K562 (cell line): ENCODE data around the gene FKBP9. TPM values are rescaled to one million over a fixed set of nuclear protein-coding genes. Genes with fewer than 3 reads are reported as not detected.

Experiments used
- ATF3 ChIP-seq, 2 experiments: fragments of 450-650 bp in 1 of 2; sonication (generic) in 1 of 2; formaldehyde crosslinking in 1 of 2; IDR thresholded peaks in 1 of 2; conservative IDR thresholded peaks in 1 of 2; 2 replicates each; pipeline versions ENCODE4 v1.6.1 to v1.8.1; 2016 to 2023; ENCODE audit warnings: mild to moderate bottlenecking in 2 of 2, moderate library complexity in 2 of 2, inconsistent platforms in 1 of 2, missing genetic modification reagents in 1 of 2
- FOXJ3 ChIP-seq: sonication (generic); formaldehyde crosslinking; IDR thresholded peaks from 2 replicates; pipeline ENCODE4 v1.4.0; 2020; ENCODE audit warnings: mild to moderate bottlenecking, missing genetic modification reagents
- FOXK1 ChIP-seq: sonication (generic); formaldehyde crosslinking; IDR thresholded peaks from 2 replicates; pipeline ENCODE4 v1.8.0; 2022; ENCODE audit warnings: missing genetic modification reagents, mild to moderate bottlenecking, borderline replicate concordance
- GABPB1 ChIP-seq: sonication (generic); formaldehyde crosslinking; IDR thresholded peaks from 2 replicates; pipeline ENCODE4 v1.8.0; 2022; ENCODE audit warnings: mild to moderate bottlenecking, missing genetic modification reagents
- HIVEP1 ChIP-seq: fragments of 250-450 bp; sonication (Bioruptor Pico); IDR thresholded peaks from 2 replicates; pipeline ENCODE4 v1.4.0; 2020; ENCODE audit warnings: mild to moderate bottlenecking
- NCOA2 ChIP-seq, 2 experiments: fragments of 450-650 bp; IDR thresholded peaks; 2 replicates each; pipeline ENCODE4 v1.6.1; 2018; ENCODE audit warnings: mild to moderate bottlenecking in 2 of 2, moderate library complexity in 1 of 2; ENCODE audit not compliant: partially characterized antibody in 2 of 2
- NFATC3 ChIP-seq: fragments of 450-650 bp; IDR thresholded peaks from 2 replicates; pipeline ENCODE4 v1.6.1; 2017; ENCODE audit warnings: mild to moderate bottlenecking
- POU5F1 ChIP-seq: fragments of 150-350 bp; IDR thresholded peaks from 2 replicates; pipeline ENCODE4 v1.6.1; 2014; ENCODE audit warnings: borderline replicate concordance, low read length, low read depth, mild to moderate bottlenecking; ENCODE audit not compliant: partially characterized antibody
- PTBP1 ChIP-seq: fragments of 200-400 bp; formaldehyde crosslinking; IDR thresholded peaks from 2 replicates; pipeline ENCODE4 v1.6.1; 2017; ENCODE audit warnings: low read depth, low read length
- TAL1 ChIP-seq: fragments of 450-650 bp; IDR thresholded peaks from 2 replicates; pipeline ENCODE4 v1.6.1; 2016; ENCODE audit warnings: mild to moderate bottlenecking
- TEAD2 ChIP-seq: fragments of 450-650 bp; IDR thresholded peaks from 2 replicates; pipeline ENCODE4 v1.6.1; 2016; ENCODE audit warnings: missing genetic modification characterization, control low read depth, missing compliant biosample characterization
- ZKSCAN8 ChIP-seq: fragments of 200-800 bp; sonication (Bioruptor generic); IDR thresholded peaks from 2 replicates; pipeline ENCODE4 v1.6.1; 2016; ENCODE audit warnings: missing genetic modification characterization, missing compliant biosample characterization
- ZNF23 ChIP-seq: fragments of 250-450 bp; sonication (Bioruptor Pico); IDR thresholded peaks from 2 replicates; pipeline ENCODE4 v1.4.0; 2020; ENCODE audit warnings: mild to moderate bottlenecking
- ZNF695 ChIP-seq: fragments of 450-650 bp; formaldehyde crosslinking; IDR thresholded peaks from 2 replicates; pipeline ENCODE4 v1.4.0; 2020; ENCODE audit warnings: mild to moderate bottlenecking, moderate library complexity
- polyA plus RNA-seq, 8 experiments: library from polyadenylated mRNA; depleted of rRNA in 4 of 8; stranded (reverse) in 5 of 8; unstranded in 3 of 8; fragments of >200 nt; fragmentation: Nextera tagmentation in 2 of 8; fragmentation: Illumina TruSeq in 1 of 8; extraction: Ambion mirVana in 2 of 8; extraction: Trizol in 1 of 8; gene quantifications; 2 replicates each; pipeline versions ENCODE4 v1.2.1 to v1.2.3, GENCODE V29; 2011 to 2014; ENCODE audit warnings: inconsistent platforms in 1 of 8, missing spikeins in 1 of 8
- total RNA-seq, 7 experiments: library from RNA; depleted of rRNA in 6 of 7; stranded (reverse); fragments of >200 nt in 6 of 7; fragmentation: Illumina TruSeq in 2 of 7; extraction: Trizol in 2 of 7; gene quantifications; 2 replicates each; pipeline versions ENCODE4 v1.2.1 to v1.2.3, GENCODE V29; 2011 to 2021; ENCODE audit warnings: low replicate concordance in 1 of 7
- TF ChIP-seq, protein P1 (sequence below): sonication (generic); formaldehyde crosslinking; IDR thresholded peaks from 2 replicates; pipeline ENCODE4 v1.8.1; 2023; ENCODE audit warnings: missing genetic modification reagents, mild to moderate bottlenecking, borderline replicate concordance
- TF ChIP-seq, protein P2 (sequence below): fragments of 450-650 bp; IDR thresholded peaks from 2 replicates; pipeline ENCODE4 v1.6.1; 2017; ENCODE audit warnings: antibody characterized with exemption
- TF ChIP-seq, protein P3 (sequence below): fragments of 450-650 bp; IDR thresholded peaks from 2 replicates; pipeline ENCODE4 v1.6.1; 2016; ENCODE audit warnings: borderline replicate concordance

Gene FKBP9
- total and polyA plus RNA-seq, 9 of the 15 experiments (the other 6 are each of a cell fraction or from before 2014, with no cell fraction given) = 5.9 to 23.7 (median 15.8) TPM

DNA sequence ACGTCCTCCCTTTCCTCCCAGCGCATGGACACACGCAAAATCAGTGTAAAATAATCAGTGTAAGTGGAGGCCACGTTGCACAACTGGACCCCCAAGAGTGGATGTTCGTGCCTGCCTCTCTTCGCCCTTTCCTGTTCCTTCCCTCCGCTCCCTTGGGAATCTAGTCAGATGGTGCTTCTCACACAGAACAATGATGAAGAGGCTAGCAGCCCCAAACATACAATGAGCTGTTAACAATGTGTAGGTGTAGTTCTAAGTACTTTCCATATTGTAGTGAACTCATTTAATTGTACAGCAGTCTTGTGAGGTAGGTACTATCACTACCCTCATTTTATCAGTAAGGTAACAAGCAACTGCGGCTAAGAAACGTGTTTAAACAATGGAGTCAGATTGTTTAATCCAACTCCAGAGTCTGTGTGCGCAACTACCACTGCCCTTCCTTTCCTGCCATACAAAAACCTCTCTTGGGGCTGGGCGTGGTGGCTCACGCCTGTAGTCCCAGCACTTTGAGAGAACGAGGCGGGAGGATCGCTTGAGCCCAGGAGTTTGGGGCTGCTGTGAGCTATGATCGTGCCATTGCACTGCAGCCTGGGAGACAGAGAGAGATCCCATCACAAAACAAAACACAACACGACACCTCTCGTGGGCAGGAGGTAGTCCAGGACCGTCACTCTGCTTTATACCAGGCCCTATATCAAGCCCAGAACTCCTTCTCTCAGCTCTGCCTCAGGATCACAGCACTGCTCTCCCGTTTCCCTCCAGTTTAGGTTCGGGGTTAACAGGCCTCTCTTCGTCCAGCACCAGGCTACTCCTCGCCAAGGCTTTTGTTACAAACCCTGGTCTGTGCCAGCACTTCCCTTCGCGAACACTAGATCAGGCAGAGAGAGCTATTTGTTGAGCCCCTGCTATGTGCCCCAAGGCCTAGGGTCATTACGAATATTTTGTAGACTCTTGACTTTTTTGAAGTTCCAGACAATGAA, 1.1 kb downstream of the FKBP9 start (continued):
- TF ChIP-seq, protein P1, sequence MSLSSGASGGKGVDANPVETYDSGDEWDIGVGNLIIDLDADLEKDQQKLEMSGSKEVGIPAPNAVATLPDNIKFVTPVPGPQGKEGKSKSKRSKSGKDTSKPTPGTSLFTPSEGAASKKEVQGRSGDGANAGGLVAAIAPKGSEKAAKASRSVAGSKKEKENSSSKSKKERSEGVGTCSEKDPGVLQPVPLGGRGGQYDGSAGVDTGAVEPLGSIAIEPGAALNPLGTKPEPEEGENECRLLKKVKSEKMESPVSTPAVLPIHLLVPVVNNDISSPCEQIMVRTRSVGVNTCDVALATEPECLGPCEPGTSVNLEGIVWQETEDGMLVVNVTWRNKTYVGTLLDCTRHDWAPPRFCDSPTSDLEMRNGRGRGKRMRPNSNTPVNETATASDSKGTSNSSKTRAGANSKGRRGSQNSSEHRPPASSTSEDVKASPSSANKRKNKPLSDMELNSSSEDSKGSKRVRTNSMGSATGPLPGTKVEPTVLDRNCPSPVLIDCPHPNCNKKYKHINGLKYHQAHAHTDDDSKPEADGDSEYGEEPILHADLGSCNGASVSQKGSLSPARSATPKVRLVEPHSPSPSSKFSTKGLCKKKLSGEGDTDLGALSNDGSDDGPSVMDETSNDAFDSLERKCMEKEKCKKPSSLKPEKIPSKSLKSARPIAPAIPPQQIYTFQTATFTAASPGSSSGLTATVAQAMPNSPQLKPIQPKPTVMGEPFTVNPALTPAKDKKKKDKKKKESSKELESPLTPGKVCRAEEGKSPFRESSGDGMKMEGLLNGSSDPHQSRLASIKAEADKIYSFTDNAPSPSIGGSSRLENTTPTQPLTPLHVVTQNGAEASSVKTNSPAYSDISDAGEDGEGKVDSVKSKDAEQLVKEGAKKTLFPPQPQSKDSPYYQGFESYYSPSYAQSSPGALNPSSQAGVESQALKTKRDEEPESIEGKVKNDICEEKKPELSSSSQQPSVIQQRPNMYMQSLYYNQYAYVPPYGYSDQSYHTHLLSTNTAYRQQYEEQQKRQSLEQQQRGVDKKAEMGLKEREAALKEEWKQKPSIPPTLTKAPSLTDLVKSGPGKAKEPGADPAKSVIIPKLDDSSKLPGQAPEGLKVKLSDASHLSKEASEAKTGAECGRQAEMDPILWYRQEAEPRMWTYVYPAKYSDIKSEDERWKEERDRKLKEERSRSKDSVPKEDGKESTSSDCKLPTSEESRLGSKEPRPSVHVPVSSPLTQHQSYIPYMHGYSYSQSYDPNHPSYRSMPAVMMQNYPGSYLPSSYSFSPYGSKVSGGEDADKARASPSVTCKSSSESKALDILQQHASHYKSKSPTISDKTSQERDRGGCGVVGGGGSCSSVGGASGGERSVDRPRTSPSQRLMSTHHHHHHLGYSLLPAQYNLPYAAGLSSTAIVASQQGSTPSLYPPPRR (CRISPR knock-in tag) = no peak
- TF ChIP-seq TEAD2 (tag) (no peak), ZNF23 (no peak), NCOA2 (IDR thresholded peaks at IDR 0.05; ENCODE audit: partially characterized antibody in 2 of 2) (no peak), PTBP1 (no peak), POU5F1 (no peak), HIVEP1 (CRISPR knock-in tag) (no peak), ATF3 (IDR thresholded peaks at IDR 0.05) (no peak), ATF3 (CRISPR knock-in tag; conservative IDR thresholded peaks at IDR 0.05) (no peak), FOXJ3 (CRISPR knock-in tag) (no peak), GABPB1 (CRISPR knock-in tag) (no peak), TAL1 (no peak), FOXK1 (CRISPR knock-in tag) (no peak), ZKSCAN8 (no peak), NFATC3 (no peak), ZNF695 (no peak)
- TF ChIP-seq, protein P2, sequence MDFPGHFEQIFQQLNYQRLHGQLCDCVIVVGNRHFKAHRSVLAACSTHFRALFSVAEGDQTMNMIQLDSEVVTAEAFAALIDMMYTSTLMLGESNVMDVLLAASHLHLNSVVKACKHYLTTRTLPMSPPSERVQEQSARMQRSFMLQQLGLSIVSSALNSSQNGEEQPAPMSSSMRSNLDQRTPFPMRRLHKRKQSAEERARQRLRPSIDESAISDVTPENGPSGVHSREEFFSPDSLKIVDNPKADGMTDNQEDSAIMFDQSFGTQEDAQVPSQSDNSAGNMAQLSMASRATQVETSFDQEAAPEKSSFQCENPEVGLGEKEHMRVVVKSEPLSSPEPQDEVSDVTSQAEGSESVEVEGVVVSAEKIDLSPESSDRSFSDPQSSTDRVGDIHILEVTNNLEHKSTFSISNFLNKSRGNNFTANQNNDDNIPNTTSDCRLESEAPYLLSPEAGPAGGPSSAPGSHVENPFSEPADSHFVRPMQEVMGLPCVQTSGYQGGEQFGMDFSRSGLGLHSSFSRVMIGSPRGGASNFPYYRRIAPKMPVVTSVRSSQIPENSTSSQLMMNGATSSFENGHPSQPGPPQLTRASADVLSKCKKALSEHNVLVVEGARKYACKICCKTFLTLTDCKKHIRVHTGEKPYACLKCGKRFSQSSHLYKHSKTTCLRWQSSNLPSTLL = no peak
- TF ChIP-seq, protein P3, sequence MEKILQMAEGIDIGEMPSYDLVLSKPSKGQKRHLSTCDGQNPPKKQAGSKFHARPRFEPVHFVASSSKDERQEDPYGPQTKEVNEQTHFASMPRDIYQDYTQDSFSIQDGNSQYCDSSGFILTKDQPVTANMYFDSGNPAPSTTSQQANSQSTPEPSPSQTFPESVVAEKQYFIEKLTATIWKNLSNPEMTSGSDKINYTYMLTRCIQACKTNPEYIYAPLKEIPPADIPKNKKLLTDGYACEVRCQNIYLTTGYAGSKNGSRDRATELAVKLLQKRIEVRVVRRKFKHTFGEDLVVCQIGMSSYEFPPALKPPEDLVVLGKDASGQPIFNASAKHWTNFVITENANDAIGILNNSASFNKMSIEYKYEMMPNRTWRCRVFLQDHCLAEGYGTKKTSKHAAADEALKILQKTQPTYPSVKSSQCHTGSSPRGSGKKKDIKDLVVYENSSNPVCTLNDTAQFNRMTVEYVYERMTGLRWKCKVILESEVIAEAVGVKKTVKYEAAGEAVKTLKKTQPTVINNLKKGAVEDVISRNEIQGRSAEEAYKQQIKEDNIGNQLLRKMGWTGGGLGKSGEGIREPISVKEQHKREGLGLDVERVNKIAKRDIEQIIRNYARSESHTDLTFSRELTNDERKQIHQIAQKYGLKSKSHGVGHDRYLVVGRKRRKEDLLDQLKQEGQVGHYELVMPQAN = peak; percentile 5; the same call in 1 of the 2 replicates
